Fibroblast of pulmonary artery (primary cell): ENCODE results near the gene ADAM17.
"Not testable (repeated sequence)": the region's sequence is repeated elsewhere in the genome, so short reads cannot be mapped to it uniquely, and the experiment has no call there.

Source experiments
- DNase-seq: peaks from one replicate; pipeline ENCODE4 v3.0.0-alpha.2; 2010; ENCODE audit warnings: low read depth
- H3K4me3 ChIP-seq: replicated peaks from 2 replicates; pipeline ENCODE4 v1.5.1; 2011; ENCODE audit warnings: low read depth, mild to moderate bottlenecking, control low read depth, low read length, moderate library complexity
- CTCF ChIP-seq: IDR thresholded peaks from 2 replicates; pipeline ENCODE4 v1.5.1; 2011; ENCODE audit warnings: mild to moderate bottlenecking, control low read depth, low read length, inconsistent platforms; ENCODE audit errors: missing control alignments

Gene ADAM17

GRCh38 chr2:9555297-9556120, at the start of gene ADAM17:
Gene ADAM17, minus strand, starts transcription at chr2:9555830. Its CDS starts 225 bp downstream, at chr2:9555605.
- peak; percentile 46 for TF ChIP-seq CTCF
- H3K4me3 ChIP-seq: peak within 1 kb of the TSS; percentile 99
- peak; percentile 98 for DNase-seq

GRCh38 chr2:9602412-9602811, 46.8 kb upstream of the ADAM17 start:
- no peak for DNase-seq
- no peak for TF ChIP-seq CTCF
- H3K4me3 ChIP-seq: no peak overlapping the region

- TF ChIP-seq CTCF: no peak
- no peak overlapping the region for H3K4me3 ChIP-seq
- DNase-seq: no peak
Measured at GRCh38 chr2:9601397-9601796, 45.8 kb upstream of the ADAM17 start.

- TF ChIP-seq CTCF: no peak
- H3K4me3 ChIP-seq: no peak overlapping the region
- no peak for DNase-seq
Measured at GRCh38 chr2:9599430-9599829, 43.8 kb upstream of the ADAM17 start.

- no peak for TF ChIP-seq CTCF
- DNase-seq: no peak
- H3K4me3 ChIP-seq: no peak overlapping the region
Measured at GRCh38 chr2:9596621-9597311, 41.1 kb upstream of the ADAM17 start.

GRCh38 chr2:9595746-9596145, 40.1 kb upstream of the ADAM17 start:
- no peak for DNase-seq
- no peak for TF ChIP-seq CTCF
- H3K4me3 ChIP-seq: no peak overlapping the region

GRCh38 chr2:9595256-9595655, 39.6 kb upstream of the ADAM17 start:
- peak; percentile 31 for DNase-seq
- H3K4me3 ChIP-seq: not testable (repeated sequence)
